IPS-NIHi7 (cell line): ENCODE data around the gene HMG20B.

Source experiments
- DNase-seq: peaks from one replicate; pipeline ENCODE4 v3.0.0; 2012; ENCODE audit warnings: mixed read lengths; ENCODE audit errors: extremely low spot score

Gene HMG20B

DNA sequence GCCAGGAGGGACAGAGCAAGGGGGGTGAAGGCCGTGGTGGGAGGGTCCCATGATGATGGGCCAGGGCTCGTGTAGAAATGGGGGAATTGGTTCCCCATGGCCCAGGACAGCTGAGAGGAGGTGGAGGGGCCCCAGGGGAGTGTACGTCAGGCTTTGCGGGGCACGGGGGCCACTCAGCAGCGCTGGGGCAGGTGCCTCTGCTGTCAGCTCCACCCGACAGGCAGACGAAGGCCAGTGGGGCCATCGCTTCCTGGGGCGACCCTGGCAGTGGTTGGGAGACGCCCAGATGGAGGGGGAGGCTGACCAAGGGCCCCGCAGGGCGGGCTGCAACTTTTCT, 35.7 kb upstream of the HMG20B start:
- DNase-seq: no peak

DNA sequence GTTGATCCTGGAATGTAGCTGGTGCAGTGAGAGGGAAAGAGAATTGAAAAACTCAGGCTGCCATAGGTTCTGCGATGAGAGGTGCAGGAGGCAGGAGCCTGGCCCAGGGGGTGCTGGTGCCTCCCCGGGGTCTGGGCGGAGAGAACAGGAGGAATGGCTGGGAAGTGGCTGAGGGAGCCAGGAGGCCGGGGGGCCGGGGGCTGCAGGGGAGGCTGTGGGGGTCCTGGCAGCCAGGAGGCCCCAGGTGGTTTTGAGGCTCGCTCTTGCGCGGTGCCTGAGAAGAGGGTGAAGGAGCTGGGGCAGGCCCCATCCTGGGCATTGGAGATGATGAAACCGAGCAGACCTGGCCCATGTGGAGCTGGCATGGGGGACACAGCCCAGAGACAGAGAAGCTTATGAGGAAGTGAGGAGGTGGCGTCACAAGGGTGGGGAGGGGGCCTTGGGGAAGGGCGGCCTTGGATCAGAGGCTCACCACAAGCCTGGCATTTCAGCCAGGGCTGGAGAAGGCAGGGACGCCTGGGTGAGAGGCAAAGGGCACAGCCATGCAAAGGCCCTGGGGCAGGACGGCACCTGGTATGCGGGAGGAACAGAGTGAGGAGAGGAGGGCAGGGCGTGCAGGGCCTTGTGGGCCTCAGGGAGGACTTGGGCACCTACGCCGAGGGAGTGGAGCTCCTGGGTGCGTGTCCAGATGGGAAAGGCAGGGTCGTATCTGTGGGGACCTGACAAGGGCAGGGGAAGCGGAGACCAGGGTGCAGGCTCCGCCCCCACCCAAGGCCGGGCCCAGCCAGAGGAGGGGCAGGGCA, 35.1 kb upstream of the HMG20B start:
- DNase-seq: no peak

DNA sequence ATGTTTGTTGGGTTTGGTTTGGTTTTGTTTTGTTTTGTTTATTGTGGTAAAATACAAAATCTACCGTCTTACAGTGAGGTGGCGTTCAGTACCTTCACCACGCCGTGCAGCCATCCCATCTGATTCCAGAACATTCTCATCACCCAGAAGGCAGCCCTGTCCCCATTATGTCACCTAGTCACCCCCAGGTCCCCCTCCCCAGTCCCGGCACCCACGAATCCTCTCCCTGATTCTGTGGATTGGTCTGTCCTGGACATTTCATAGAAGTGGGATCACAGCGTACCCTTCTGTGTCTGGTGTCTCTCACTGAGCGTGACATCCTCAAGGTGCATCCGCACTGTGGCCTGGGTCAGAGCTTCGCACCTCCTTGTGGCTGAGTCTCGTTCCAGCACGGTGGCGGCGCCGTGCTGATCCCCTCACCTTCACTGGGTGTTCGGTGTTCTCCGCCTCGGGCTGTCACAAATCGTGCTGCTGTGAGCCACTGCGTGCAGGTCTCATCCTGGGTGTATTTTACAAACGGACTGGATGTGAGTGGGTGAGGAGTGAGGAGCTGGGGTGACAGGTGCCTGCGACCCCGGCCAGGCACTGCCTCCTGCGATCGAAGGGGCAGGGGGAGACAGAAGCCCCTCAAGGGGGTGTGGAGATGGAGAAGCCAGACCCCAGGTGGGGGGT, 34.4 kb upstream of the HMG20B start:
- DNase-seq: no peak

DNA sequence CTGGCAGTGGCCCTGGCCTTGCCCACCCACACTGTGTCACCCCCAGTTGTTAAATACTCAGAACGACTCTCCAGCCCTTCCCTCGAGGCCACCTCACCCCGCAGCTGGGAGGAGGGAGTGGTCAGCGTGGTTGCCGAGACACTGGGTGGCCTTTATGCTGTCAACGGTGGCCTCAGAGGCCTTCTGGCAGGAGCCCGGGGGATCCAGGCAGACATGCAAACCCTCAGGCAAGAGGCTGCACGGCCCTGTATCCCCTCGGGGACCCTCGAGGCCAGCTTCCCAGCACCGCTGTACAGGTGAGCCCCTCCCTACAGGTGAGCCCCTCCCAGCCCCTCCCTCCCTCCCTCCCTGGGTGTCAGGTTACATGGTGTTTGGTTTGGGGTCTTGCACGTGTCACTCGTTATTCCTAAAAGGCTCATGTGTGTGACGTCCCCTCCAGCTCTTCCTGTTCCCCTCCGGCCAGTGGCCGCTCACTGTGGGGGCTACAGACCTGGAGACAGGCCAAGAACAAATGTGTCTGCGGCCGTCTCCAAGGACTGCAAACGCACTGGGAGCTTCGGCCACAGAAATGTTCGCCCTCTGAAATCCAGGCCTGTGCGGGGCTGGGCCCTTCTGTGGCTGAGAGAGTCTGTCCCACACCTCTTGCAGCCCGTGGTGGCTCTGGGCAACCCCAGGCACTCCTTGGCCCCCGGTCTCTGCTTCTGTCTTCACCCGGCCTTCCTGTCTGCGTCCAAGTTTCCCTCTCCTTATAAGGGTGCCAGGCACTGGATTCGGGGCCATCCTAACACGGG, 33.6 kb upstream of the HMG20B start, which contains the start of gene TEKTIP1:
TSS of gene TEKTIP1 (plus strand) at position 210 of the 791 bp plus-strand sequence. CDS start at position 214, 4 bp downstream.
- DNase-seq: peak; percentile 63

DNA sequence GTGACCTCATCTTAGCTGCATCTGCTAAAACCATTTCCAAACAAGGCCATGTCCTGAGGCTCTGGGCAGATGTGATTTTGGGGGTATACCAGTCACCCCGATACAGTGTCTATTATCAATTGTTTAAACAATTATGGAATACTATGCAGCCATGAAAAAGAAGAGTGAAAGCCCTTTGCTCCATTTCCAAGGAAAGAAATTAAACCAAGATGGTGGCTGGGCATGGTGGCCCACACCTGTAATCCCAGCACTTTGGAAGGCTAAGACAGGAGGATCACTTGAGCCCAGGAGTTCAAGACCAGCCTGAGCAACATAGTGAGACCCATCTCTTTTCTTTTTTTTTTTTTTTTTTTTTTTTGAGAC, 33.0 kb upstream of the HMG20B start:
- DNase-seq: no peak

DNA sequence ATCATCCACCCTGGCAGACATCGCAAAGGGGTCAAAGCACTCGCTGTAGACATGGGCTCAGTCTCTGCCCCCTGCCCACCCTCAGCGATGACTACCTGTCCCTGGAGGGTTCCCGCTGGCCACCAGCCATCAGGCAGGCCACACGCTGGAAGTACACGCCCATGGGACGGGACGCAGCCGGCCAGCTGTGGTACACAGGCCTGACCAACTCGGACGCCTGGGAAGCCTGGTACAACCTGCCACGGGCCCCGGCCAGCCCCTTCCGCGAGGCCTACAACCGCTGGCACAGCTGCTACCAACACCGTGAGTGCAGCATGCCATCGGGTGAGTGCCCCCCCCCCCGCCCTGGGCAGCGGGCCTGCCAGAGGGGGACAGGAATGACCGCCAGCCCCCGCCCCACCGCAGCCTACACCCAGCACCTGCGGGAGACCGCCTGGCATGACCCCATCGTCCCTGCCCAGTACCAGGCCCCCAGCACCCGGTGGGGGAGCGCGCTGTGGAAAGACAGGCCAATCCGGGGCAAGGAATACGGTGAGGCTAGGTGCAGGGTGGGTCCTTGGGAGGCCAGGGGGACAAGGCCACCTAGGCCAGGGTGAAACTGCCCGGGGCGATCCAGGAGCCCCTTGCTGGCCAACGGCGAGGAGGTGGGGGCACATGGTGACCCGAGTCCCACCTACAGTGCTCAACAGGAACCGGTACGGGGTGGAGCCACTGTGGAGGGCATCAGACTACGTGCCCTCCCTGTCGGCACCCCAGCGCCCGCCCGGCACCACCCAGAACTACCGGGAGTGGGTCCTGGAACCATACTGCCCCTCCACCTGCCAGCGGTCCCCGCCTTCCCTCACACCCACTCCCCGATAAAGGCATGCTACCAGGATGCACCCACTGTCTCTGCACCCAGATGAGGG, 29.3 kb upstream of the HMG20B start:
- no peak for DNase-seq

DNA sequence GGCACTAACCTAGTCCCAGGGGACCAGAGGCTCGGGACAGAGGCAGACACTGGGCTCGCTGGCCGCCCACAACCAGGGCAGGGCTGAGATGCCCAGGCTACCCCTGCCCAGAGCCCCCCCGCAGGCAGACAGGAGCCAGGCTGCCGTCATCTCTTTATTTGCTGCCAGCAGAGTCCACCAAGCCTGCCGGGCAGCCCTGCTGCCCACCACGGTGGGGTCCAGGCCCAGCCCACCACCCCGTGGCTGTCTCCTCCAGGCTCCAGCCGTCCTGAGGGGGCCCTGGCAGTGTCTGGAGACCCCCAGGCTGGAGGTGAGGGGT, 28.7 kb upstream of the HMG20B start:
- no peak for DNase-seq

DNA sequence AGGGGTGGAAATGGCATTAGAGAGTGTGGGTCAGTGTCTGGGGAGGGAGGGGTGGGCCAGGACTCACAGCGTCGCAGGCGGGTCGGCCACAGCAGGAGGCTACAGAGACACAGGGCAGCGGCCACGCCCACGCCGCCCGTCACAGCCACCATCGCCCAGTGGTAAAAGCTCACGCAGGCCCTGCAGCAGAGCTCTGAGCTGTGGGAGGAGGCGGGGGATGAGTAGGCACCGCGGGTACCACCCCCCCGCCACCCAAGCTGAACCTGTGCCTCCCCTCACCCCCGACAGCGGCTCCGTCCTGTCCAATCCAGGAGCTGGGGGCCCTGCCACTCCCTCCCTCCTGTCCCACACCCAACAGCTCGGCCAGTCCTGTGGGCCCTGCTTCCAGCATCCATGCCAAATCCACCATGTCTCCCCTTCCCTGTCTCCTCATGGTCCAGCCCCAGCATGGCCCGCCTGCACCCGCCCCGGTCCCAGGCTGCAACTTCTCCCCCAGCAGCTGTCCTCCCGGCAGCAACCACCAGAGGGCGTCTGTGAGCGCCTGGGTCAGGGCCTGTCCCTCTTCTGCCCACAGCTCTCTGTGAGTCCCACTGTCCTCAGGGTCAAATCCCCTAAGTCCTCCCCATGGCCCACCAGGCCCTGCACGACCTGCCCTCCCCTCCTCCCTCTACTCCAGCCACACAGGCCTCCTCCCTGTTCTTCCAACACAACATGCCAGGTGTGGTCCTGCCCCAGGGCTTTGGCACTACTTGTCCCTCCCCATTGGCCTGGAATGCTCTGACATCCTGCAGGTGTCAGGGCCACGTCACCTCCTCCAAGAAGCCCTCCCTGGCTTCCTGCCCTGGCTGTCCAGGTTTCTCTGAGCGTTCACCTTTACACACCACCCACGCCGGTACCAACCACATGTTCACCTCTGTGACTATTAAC, 27.7 kb upstream of the HMG20B start:
- DNase-seq: peak; percentile 94

DNA sequence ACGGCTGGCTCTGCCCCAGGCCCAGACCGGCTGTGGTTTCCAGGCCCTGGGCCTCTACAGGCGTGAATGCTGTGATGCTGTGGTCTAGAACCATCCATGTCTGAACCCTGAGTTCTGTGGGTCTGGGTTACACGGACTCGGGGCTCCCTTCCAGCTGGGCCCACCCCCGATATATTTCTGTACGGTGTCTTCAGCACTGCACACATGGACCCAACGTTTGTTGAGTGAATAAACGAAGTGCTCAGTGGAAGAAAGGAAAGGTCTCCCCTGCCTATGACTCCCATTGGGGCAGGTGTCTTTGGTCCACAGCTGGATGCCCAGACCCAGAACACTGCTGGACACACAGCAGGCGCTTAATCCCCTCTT, 27.1 kb upstream of the HMG20B start:
- no peak for DNase-seq

DNA sequence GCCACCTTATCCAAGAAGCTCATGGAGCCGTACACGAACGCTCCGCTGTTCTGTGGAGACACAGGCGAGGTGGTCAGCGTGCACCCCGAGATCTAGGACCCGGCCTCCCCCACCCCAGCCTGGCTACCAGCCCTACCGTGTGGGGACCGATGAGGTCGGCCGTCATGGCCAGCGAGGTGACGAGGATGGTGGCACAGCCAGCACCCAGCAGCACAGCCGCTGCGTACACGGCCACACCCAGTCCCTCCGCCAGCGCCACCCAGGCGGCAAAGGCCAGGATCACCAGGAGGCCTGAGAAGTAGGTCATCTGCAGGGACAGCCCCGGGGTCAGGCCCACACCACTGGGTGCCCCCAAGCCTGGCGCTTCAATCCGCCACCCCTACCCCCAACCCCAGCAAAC, 26.6 kb upstream of the HMG20B start:
- DNase-seq: no peak

DNA sequence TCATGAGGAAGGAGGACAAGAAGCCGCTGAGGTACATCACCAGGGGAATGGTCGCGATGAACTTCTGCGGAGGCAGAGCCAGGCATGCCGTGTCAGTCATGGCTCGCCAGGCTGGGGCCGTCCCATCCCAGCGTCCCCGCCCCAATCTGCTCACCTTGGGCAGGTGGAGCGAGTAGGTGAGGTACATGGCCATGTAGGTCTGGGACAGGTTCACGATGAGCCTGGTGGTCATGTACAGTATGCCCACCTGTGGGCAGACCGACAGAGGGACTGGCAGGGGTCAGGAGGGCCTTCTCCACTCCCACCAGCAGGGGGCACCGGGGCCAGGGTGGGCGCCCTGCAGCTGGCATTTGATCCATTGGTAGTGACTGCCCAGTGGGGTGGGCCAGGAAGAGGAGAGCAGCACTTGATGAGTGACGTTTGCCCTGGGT, 25.4 kb upstream of the HMG20B start:
- DNase-seq: no peak

DNA sequence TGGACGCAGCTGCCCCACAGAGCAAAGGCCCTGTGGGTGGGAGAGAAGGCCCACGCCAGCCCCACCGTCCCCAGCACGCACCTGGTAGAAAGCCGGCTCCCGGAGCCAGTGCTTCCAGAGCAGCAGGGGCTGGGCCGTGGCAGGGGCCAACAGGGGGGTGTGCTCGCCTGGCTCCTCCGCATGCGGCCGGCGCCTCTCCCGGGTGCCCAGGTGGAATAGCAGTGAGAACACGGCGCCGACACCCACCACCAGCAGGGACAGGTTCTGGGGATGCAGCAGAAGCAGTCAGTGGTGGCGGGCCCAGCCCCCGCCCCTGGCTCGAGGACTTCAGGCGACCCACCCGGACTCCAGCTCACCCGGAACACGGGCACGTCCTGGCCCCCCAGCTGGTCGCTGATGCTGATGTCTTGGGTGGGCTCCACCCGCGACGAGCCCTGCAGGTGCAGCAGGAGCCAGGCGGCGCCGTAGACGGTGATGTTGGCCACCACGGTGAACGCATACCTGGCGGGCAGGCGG, 24.9 kb upstream of the HMG20B start:
- DNase-seq: no peak

DNA sequence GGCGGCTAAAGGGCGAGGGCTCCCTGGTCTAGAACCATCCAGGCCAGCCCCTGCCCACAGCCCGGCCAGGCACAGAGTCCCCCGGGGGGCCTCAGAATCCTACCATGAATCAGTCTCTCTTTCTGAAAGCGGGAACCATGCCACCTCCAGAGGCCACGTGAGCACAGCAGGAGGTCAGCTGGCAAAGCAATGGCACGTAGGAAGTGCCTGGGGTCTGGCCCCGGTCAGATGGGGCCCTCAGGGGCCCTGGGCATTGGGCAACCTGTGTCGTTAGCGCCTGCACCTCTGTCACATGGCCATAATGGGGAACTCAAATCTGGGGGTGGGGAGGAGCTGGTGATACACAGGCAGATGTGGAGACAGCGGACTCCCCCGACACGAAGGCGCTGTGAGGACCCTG, 24.1 kb upstream of the HMG20B start:
- DNase-seq: no peak

DNA sequence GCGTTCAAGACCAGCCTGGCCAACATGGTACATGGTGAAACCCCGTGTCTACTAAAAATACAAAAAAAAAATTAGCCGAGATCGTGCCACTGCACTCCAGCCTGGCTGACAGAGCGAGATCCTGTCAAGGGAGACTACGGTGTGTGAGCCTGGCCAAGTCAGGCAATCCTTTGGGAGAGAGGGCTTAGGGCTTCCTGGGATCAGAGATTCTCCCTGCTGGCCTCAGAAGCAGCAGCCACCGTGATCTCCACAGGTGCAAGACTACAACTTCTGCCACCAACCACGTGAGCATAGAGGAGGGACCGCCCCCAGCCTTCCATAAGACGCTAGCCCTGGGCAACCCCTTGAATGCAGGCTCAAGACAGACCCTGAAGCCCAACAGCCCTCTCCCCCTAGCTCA, 22.9 kb upstream of the HMG20B start:
- DNase-seq: no peak

DNA sequence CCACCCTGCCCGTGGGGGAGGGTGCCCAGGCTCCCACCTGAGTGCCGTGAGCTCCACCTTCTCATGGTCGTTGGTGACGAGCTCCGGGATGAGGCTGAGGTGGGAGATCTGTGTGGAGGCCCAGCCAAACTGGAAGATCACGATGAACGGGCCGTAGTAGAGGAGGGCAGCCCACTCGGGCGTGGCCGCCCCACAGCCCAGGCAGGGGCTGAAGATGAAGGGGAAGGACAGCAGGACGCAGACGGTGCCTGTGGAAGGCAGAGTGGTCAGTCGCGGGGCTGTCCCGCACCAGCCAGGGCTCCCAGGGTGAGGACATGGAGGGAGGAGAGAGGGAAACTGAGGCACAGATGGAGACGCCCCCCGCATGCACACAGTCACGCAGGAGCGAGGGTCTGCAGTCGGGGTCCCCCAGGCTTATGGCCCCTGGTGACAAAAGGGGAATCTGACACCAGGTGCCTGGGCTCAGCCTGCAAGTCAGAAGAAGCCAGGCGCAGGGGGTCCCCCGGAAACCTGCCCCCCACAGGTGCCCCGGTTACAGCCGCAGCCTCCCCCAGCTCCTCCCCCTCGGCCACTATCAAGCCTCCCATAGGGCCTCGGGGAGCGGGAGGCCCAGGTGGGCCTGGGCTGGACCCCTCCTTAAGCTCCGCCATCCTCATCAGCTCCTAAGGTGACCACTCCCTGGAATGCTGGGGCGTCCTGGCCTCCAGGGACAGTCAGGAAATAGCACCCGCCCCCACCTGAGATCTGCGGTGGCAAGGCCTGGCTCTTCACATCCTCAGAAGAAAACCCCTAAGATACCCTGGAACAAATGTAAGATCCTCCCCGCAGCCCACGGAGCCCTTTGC, 21.6 kb upstream of the HMG20B start:
- DNase-seq: no peak

DNA sequence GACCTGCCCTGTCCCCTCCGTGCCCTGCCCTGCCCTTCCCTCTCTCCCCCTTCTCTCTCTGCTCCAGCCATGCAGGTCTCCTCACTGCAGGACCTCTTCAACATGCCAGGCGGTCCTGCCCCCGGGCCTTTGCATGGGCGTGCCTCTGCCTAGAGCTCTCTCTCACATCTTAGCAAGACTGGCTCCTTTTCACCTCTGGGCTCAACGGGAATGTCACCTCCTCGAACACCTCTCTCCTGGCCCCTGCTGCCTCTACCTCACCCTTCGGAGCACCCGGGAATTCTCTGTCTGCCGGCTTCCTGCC, 21.0 kb upstream of the HMG20B start:
- no peak for DNase-seq

DNA sequence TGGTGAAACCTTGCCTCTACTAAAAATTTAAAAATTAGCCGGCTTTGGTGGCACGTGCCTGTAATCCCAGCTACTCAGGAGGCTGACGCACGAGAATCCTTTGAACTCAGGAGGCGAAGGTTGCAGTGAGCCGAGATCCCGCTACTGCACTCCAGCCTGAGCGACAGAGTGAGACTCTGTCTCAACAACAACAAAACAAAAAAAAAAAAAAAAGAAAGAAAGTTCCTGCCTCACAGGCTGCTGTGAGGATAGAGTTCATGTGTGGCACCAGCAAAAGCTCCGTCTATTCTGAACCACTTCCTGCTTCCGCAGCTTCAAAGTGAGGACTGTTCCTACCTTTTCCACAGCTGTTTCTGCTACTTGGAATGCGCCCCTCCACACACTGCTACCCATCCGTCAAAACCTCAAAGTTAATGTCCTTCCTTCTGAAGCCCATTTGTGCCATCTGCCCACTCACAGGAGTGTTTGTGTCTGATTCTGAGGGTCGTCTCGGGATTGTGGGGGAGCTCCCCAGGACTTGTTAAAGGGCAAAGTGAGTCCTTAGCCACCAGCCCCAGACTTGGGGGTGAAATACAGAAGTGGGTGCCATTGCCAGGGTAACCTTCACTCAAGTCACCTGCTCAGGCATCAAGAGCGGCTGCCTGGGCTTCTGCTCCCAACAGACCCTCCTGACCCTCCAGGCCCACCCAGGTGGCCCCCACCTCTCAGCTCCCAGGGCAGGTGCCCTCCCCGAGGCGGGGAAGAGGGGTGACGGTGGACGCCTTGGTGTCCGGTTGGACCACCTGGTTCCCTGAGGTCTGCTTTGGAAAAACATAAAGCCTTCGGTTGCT, 18.3 kb upstream of the HMG20B start:
- DNase-seq: no peak

DNA sequence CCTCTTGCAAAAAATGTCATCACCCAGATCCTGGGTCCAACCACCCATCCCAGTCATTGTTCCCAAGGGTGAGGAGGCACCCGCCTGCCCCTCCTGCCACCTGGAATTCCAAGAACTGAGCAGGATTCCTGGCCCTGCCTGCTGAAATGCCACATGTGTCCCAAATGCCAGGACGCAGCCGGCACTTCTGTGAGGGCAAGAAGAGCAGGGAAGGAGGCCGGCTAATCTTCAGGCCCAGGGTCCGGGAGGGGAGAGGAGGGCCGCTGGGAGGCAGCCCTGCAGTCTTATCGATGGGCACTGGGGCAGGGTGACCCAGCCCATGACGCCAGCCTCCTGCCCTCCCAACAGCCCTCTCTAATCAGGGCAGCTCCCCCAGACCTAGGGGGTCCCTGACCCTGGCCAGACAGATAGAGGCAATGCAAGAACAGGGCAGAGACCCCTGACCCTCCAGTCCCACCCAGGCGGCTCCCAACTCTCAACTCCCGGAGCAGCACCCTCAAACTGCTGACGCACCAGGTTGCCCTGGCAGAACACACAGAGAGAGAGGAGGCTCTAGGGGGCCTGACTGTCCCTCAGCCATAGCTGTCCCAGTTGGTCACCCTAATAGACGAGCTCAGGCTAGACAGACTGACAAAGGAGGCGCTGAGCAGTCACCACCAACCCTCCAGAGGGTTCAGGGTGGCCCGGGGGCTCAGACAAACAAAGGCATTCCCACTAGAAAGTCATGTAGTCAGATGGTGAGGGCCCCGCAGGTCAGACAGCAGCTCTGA, 16.9 kb upstream of the HMG20B start:
- no peak for DNase-seq
